Osteoblast (primary cell): Measurements from ENCODE around the gene DLGAP5. TPM values are rescaled to one million over a fixed set of nuclear protein-coding genes. Genes with fewer than 3 reads are reported as not detected.

Experiments
- DNase-seq: peaks from one replicate; pipeline ENCODE4 v3.0.0; 2011; ENCODE audit warnings: low spot score, mixed read lengths; ENCODE audit not compliant: insufficient read length; ENCODE audit errors: missing footprints
- H2AFZ ChIP-seq: 2 replicates; pipeline ENCODE4 v1.6.0; 2011; ENCODE audit warnings: mild to moderate bottlenecking, low read length
- H3K27ac ChIP-seq: 2 replicates; pipeline ENCODE4 v1.5.1; 2011; ENCODE audit warnings: mild to moderate bottlenecking, low read depth, low read length, moderate library complexity
- H3K27me3 ChIP-seq: 2 replicates; pipeline ENCODE4 v1.6.0; 2012; ENCODE audit warnings: mild to moderate bottlenecking, control low read depth, inconsistent platforms, low read length, moderate library complexity; ENCODE audit not compliant: insufficient read depth
- H3K36me3 ChIP-seq: 2 replicates; pipeline ENCODE4 v1.5.1; 2011; ENCODE audit warnings: mild to moderate bottlenecking, low read length, control low read depth, moderate library complexity; ENCODE audit not compliant: insufficient read depth
- H3K4me1 ChIP-seq: 2 replicates; pipeline ENCODE4 v1.5.1; 2011; ENCODE audit warnings: mild to moderate bottlenecking, low read length, control low read depth, moderate library complexity; ENCODE audit not compliant: insufficient read depth
- H3K4me2 ChIP-seq: 2 replicates; pipeline ENCODE4 v1.6.0; 2011; ENCODE audit warnings: mild to moderate bottlenecking, low read length; ENCODE audit not compliant: insufficient read depth
- H3K4me3 ChIP-seq: fragments of 200-600 bp; sonication (generic); 3 replicates; pipeline ENCODE4 v1.5.1; 2012; ENCODE audit warnings: mild to moderate bottlenecking, low read length, inconsistent platforms; ENCODE audit not compliant: insufficient read depth
- H3K79me2 ChIP-seq: 2 replicates; pipeline ENCODE4 v1.6.0; 2012; ENCODE audit warnings: mild to moderate bottlenecking, low read length, control low read depth, inconsistent platforms; ENCODE audit not compliant: insufficient read depth
- H3K9me3 ChIP-seq: 2 replicates; pipeline ENCODE4 v1.5.1; 2011; ENCODE audit warnings: low read depth, low read length, control low read depth
- H4K20me1 ChIP-seq: 2 replicates; pipeline ENCODE4 v1.6.0; 2012; ENCODE audit warnings: mild to moderate bottlenecking, low read length, control low read depth; ENCODE audit not compliant: insufficient read depth
- CTCF ChIP-seq: IDR thresholded peaks from 2 replicates; pipeline ENCODE4 v1.5.1; 2011; ENCODE audit warnings: mild to moderate bottlenecking, low read depth, low read length, moderate library complexity; ENCODE audit errors: extremely low read depth
- total RNA-seq: library from RNA; depleted of rRNA; stranded (reverse); fragments of >200 nt; gene quantifications from 2 replicates; pipeline ENCODE4 v1.2.3, GENCODE V29; 2012

Gene DLGAP5
- total RNA-seq, 1 donor = 5.1 TPM

- Histone ChIP-seq H3K4me3 (no peak overlapping the region), H3K9me3 (no peaks in the 10 kb centered on the region), H3K27me3 (no peaks in the 10 kb centered on the region), H2AFZ (peak overlapping the region; percentile 53), H3K4me2 (peak overlapping the region; percentile 47), H3K79me2 (no peaks in the 10 kb centered on the region), H3K4me1 (peaks cover 34% of the 10 kb centered on the region), H3K36me3 (no peaks in the 10 kb centered on the region), H4K20me1 (no peaks in the 10 kb centered on the region), H3K27ac (peak overlapping the region; percentile 96)
- DNase-seq = peak; percentile 85
- TF ChIP-seq CTCF = no peak
These were observed 88.3 kb downstream of the DLGAP5 start for GRCh38 chr14:55103005-55103640.

- Histone ChIP-seq H3K27me3 (no peaks in the 10 kb centered on the region), H3K79me2 (no peaks in the 10 kb centered on the region), H2AFZ (peak overlapping the region; percentile 52), H3K36me3 (no peaks in the 10 kb centered on the region), H3K4me2 (peak overlapping the region; percentile 47), H4K20me1 (no peaks in the 10 kb centered on the region), H3K4me3 (no peak overlapping the region), H3K4me1 (peaks cover 27% of the 10 kb centered on the region), H3K27ac (peak overlapping the region; percentile 96), H3K9me3 (no peaks in the 10 kb centered on the region)
- TF ChIP-seq CTCF = no peak
- DNase-seq = peak; percentile 84
These were observed 89.2 kb downstream of the DLGAP5 start for GRCh38 chr14:55102141-55102621.

- DNase-seq = no peak
- no peaks in the 10 kb centered on the region for H3K27me3 ChIP-seq
- peaks cover 26% of the 10 kb centered on the region for H3K4me1 ChIP-seq
- no peak for TF ChIP-seq CTCF
- H3K9me3 ChIP-seq = no peaks in the 10 kb centered on the region
- no peaks in the 10 kb centered on the region for H3K36me3 ChIP-seq
- no peaks in the 10 kb centered on the region for H4K20me1 ChIP-seq
- peak overlapping the region; percentile 96 for H3K27ac ChIP-seq
- peak overlapping the region; percentile 19 for H3K4me2 ChIP-seq
- no peak overlapping the region for H3K4me3 ChIP-seq
- H2AFZ ChIP-seq = no peak overlapping the region
- H3K79me2 ChIP-seq = no peaks in the 10 kb centered on the region
These were observed 89.7 kb downstream of the DLGAP5 start for GRCh38 chr14:55101698-55102097.

- Histone ChIP-seq H3K27ac (no peak overlapping the region), H2AFZ (peak overlapping the region; percentile 81), H4K20me1 (no peaks in the 10 kb centered on the region), H3K4me1 (peaks cover 31% of the 10 kb centered on the region), H3K36me3 (no peaks in the 10 kb centered on the region), H3K4me3 (no peak overlapping the region), H3K4me2 (no peak overlapping the region), H3K27me3 (no peaks in the 10 kb centered on the region), H3K79me2 (no peaks in the 10 kb centered on the region), H3K9me3 (no peaks in the 10 kb centered on the region)
- no peak for DNase-seq
- TF ChIP-seq CTCF = no peak
These were observed 91.6 kb downstream of the DLGAP5 start for GRCh38 chr14:55099756-55100155.
